Prostate gland (tissue), 2 donors: ENCODE measurements around the gene KASH5.

Source experiments
- CTCF ChIP-seq, 4 experiments: fragments of 200-600 bp in 2 of 4; fragments of 450-650 bp in 2 of 4; sonication (generic) in 2 of 4; IDR thresholded peaks; 1 replicate in 3 of 4; 2 replicates in 1 of 4; pipeline ENCODE4 v1.5.1; 2016 to 2019; ENCODE audit warnings: antibody characterized with exemption in 4 of 4, mild to moderate bottlenecking in 2 of 4, moderate library complexity in 2 of 4
- POLR2AphosphoS5 ChIP-seq: sonication (generic); formaldehyde crosslinking; IDR thresholded peaks from one replicate; pipeline ENCODE4 v1.6.1; 2017; ENCODE audit warnings: antibody characterized with exemption

- TF ChIP-seq CTCF (IDR thresholded peaks at IDR 0.05): no peak
- TF ChIP-seq POLR2AphosphoS5: peak; percentile 61
Observed at GRCh38 chr19:49362048-49362928, 25.8 kb upstream of the KASH5 start, which contains the start of gene TEAD2.
